ENCODE measurements around the gene CINP. TPM values are rescaled to one million over a fixed set of nuclear protein-coding genes. Genes with fewer than 3 reads are reported as not detected.

CINP gene
- total and polyA plus RNA-seq, 12 donors: 26.6 to 46.0 (median 31.3) TPM

- H3K36me3 ChIP-seq: peaks cover 0 to 52% (median 0%) of the 10 kb centered on the region in 9 donors
- H3K27me3 ChIP-seq: no peaks in the 10 kb centered on the region
- peaks cover 0 to 33% (median 3%) of the 10 kb centered on the region in 11 donors for H3K9me3 ChIP-seq
- peaks cover 0 to 11% (median 4%) of the 10 kb centered on the region in 9 donors for H3K4me1 ChIP-seq
- no peak for TF ChIP-seq CTCF (IDR thresholded peaks at IDR 0.05)
- DNase-seq: no peak
- ATAC-seq: no peak
- 96 to 99% methylated on average over 7 of the region's 7 CpGs for WGBS, 2 donors
- H3K4me3 ChIP-seq: no peak overlapping the region
- H3K27ac ChIP-seq: no peak overlapping the region
- intact Hi-C loops (cut with DNase I): no loop called here
Observed at GRCh38 chr14:102396521-102396920, 33.8 kb upstream of the CINP start.

GRCh38 chr14:102394717-102395375 is 32.2 kb upstream of the CINP start:
- WGBS, 2 donors: 71 to 76% methylated on average over 9 of the region's 9 CpGs
- H3K27ac ChIP-seq: peak overlapping the region in 1 of 10 donors; percentile 41
- peaks cover 0 to 20% (median 13%) of the 10 kb centered on the region in 9 donors for H3K4me1 ChIP-seq
- H3K9me3 ChIP-seq: peaks cover 0 to 22% (median 3%) of the 10 kb centered on the region in 11 donors
- no peak for DNase-seq
- no peaks in the 10 kb centered on the region for H3K27me3 ChIP-seq
- TF ChIP-seq CTCF (IDR thresholded peaks at IDR 0.05): no peak
- no peak overlapping the region for H3K4me3 ChIP-seq
- no peak for ATAC-seq
- H3K36me3 ChIP-seq: peaks cover 0 to 38% (median 0%) of the 10 kb centered on the region in 9 donors
- intact Hi-C loops (cut with DNase I): no loop called here

GRCh38 chr14:102392506-102392905 is 29.8 kb upstream of the CINP start:
- Histone ChIP-seq H3K9me3 (peaks cover 0 to 4% (median 0%) of the 10 kb centered on the region in 11 donors), H3K4me1 (peaks cover 0 to 26% (median 22%) of the 10 kb centered on the region in 9 donors), H3K36me3 (peaks cover 0 to 26% (median 0%) of the 10 kb centered on the region in 9 donors), H3K4me3 (no peak overlapping the region), H3K27me3 (no peaks in the 10 kb centered on the region), H3K27ac (no peak overlapping the region)
- no peak for TF ChIP-seq CTCF (IDR thresholded peaks at IDR 0.05)
- 45 to 65% methylated on average over 4 of the region's 4 CpGs for WGBS, 2 donors
- DNase-seq (no peak), ATAC-seq (peak in 4 of 8 donors; percentile 53 to 60 (median 56))
- intact Hi-C loops (cut with DNase I): no loop called here

GRCh38 chr14:102390064-102390855 is 27.6 kb upstream of the CINP start:
- H3K4me1 ChIP-seq: peaks cover 0 to 26% (median 22%) of the 10 kb centered on the region in 9 donors
- peak overlapping the region in 3 of 10 donors; percentile 17 to 51 (median 17) for H3K27ac ChIP-seq
- peaks cover 0 to 25% (median 3%) of the 10 kb centered on the region in 9 donors for H3K36me3 ChIP-seq
- ATAC-seq (no peak), DNase-seq (no peak)
- intact Hi-C loops (cut with DNase I): no loop called here
- TF ChIP-seq CTCF (IDR thresholded peaks at IDR 0.05): no peak
- no peaks in the 10 kb centered on the region for H3K27me3 ChIP-seq
- H3K4me3 ChIP-seq: no peak overlapping the region
- H3K9me3 ChIP-seq: no peaks in the 10 kb centered on the region
- 61 to 64% methylated on average over 2 of the region's 2 CpGs for WGBS, 2 donors
